ENCODE measurements around the gene TCF7L1. TPM values are rescaled to one million over a fixed set of nuclear protein-coding genes. Genes with fewer than 3 reads are reported as not detected.
"Not testable (repeated sequence)": the region's sequence is repeated elsewhere in the genome, so short reads cannot be mapped to it uniquely, and the experiment has no call there.

TCF7L1 gene
- total RNA-seq, 1 experiment from 2014 or later, result 30.4 TPM

- no peak overlapping the region for H3K4me3 ChIP-seq (ENCODE audit: low read depth in 2 of 2, low read length in 2 of 2)
- CTCF ChIA-PET, result no interaction called here
- no peaks in the 10 kb centered on the region for H3K36me3 ChIP-seq (ENCODE audit: control insufficient read depth, insufficient read depth, low read length)
- ATAC-seq (no peak), DNase-seq (ENCODE audit: low read depth, low spot score) (no peak)
- in situ Hi-C loops (cut with HindIII; ENCODE audit: low pct_unique_long_range_greater_than_20kb, low sequenced_read_pairs) (no loop called here), intact Hi-C loops (cut with micrococcal nuclease; ENCODE audit: unreplicated experiment) (no loop called here)
- no TSS peak for BruUV-seq (replicated peaks)
- H3K4me1 ChIP-seq (ENCODE audit: control insufficient read depth, insufficient read depth, low read length), result no peaks in the 10 kb centered on the region
- H3K9me3 ChIP-seq (ENCODE audit: control insufficient read depth, insufficient read depth, low read depth, low read length), result no peaks in the 10 kb centered on the region
- POLR2A ChIA-PET, result no interaction called here
- H3K27ac ChIP-seq (ENCODE audit: low read length), result no peak overlapping the region
- no peaks in the 10 kb centered on the region for H3K27me3 ChIP-seq (ENCODE audit: control insufficient read depth, insufficient read depth, low read length)
- TF ChIP-seq SIN3A (IDR thresholded peaks at IDR 0.05; ENCODE audit: borderline replicate concordance, insufficient read depth, low read depth, low read length), result no peak
- no peak for TF ChIP-seq TCF7L2 (IDR thresholded peaks at IDR 0.05; ENCODE audit: low read depth, low read length)
- TF ChIP-seq, protein P1, sequence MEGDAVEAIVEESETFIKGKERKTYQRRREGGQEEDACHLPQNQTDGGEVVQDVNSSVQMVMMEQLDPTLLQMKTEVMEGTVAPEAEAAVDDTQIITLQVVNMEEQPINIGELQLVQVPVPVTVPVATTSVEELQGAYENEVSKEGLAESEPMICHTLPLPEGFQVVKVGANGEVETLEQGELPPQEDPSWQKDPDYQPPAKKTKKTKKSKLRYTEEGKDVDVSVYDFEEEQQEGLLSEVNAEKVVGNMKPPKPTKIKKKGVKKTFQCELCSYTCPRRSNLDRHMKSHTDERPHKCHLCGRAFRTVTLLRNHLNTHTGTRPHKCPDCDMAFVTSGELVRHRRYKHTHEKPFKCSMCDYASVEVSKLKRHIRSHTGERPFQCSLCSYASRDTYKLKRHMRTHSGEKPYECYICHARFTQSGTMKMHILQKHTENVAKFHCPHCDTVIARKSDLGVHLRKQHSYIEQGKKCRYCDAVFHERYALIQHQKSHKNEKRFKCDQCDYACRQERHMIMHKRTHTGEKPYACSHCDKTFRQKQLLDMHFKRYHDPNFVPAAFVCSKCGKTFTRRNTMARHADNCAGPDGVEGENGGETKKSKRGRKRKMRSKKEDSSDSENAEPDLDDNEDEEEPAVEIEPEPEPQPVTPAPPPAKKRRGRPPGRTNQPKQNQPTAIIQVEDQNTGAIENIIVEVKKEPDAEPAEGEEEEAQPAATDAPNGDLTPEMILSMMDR (IDR thresholded peaks at IDR 0.05), result no peak
- no peak for TF ChIP-seq POLR2AphosphoS5 (IDR thresholded peaks at IDR 0.05; ENCODE audit: low read depth, low read length)
- TF ChIP-seq, protein P2, sequence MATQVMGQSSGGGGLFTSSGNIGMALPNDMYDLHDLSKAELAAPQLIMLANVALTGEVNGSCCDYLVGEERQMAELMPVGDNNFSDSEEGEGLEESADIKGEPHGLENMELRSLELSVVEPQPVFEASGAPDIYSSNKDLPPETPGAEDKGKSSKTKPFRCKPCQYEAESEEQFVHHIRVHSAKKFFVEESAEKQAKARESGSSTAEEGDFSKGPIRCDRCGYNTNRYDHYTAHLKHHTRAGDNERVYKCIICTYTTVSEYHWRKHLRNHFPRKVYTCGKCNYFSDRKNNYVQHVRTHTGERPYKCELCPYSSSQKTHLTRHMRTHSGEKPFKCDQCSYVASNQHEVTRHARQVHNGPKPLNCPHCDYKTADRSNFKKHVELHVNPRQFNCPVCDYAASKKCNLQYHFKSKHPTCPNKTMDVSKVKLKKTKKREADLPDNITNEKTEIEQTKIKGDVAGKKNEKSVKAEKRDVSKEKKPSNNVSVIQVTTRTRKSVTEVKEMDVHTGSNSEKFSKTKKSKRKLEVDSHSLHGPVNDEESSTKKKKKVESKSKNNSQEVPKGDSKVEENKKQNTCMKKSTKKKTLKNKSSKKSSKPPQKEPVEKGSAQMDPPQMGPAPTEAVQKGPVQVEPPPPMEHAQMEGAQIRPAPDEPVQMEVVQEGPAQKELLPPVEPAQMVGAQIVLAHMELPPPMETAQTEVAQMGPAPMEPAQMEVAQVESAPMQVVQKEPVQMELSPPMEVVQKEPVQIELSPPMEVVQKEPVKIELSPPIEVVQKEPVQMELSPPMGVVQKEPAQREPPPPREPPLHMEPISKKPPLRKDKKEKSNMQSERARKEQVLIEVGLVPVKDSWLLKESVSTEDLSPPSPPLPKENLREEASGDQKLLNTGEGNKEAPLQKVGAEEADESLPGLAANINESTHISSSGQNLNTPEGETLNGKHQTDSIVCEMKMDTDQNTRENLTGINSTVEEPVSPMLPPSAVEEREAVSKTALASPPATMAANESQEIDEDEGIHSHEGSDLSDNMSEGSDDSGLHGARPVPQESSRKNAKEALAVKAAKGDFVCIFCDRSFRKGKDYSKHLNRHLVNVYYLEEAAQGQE (IDR thresholded peaks at IDR 0.05; ENCODE audit: insufficient read depth in 1 of 2, low read depth in 2 of 2, low read length in 1 of 2), result no peak
Measured at GRCh38 chr2:85120363-85120762, 12.8 kb upstream of the TCF7L1 start.

GRCh38 chr2:85126462-85126861 is 6.7 kb upstream of the TCF7L1 start:
- H3K36me3 ChIP-seq (ENCODE audit: control insufficient read depth, insufficient read depth, low read length); in situ Hi-C loops (cut with HindIII; ENCODE audit: low pct_unique_long_range_greater_than_20kb, low sequenced_read_pairs); CTCF ChIA-PET; H3K9me3 ChIP-seq (ENCODE audit: control insufficient read depth, insufficient read depth, low read depth, low read length); H3K27me3 ChIP-seq (ENCODE audit: control insufficient read depth, insufficient read depth, low read length); ATAC-seq; DNase-seq (ENCODE audit: low read depth, low spot score); H3K4me1 ChIP-seq (ENCODE audit: control insufficient read depth, insufficient read depth, low read length); intact Hi-C loops (cut with micrococcal nuclease; ENCODE audit: unreplicated experiment); H3K27ac ChIP-seq (ENCODE audit: low read length); POLR2A ChIA-PET; BruUV-seq (replicated peaks); H3K4me3 ChIP-seq (ENCODE audit: low read depth in 2 of 2, low read length in 2 of 2): not testable (repeated sequence)

GRCh38 chr2:85129861-85130260 is 3.3 kb upstream of the TCF7L1 start:
- BruUV-seq (replicated peaks), result no TSS peak
- in situ Hi-C loops (cut with HindIII; ENCODE audit: low pct_unique_long_range_greater_than_20kb, low sequenced_read_pairs) (no loop called here), intact Hi-C loops (cut with micrococcal nuclease; ENCODE audit: unreplicated experiment) (loop anchor here (5.0 kb wide), 1 partner anchor 157 kb away; no protein-coding TSS in a partner anchor)
- no peak overlapping the region for H3K4me3 ChIP-seq (ENCODE audit: low read depth in 2 of 2, low read length in 2 of 2)
- CTCF ChIA-PET, result interaction anchor here (0.6 to 0.7 kb wide), 2 partner anchors 141 to 151 kb away, joined by 3 to 6 read pairs; no protein-coding TSS in a partner anchor
- no peaks in the 10 kb centered on the region for H3K36me3 ChIP-seq (ENCODE audit: control insufficient read depth, insufficient read depth, low read length)
- no peak overlapping the region for H3K27ac ChIP-seq (ENCODE audit: low read length)
- H3K9me3 ChIP-seq (ENCODE audit: control insufficient read depth, insufficient read depth, low read depth, low read length), result no peaks in the 10 kb centered on the region
- ATAC-seq, result no peak
- POLR2A ChIA-PET, result interaction anchor here (0.6 kb wide), 1 partner anchor 88 kb away, joined by 6 read pairs; no protein-coding TSS in a partner anchor
- TF ChIP-seq SIN3A (IDR thresholded peaks at IDR 0.05; ENCODE audit: borderline replicate concordance, insufficient read depth, low read depth, low read length) (no peak), POLR2AphosphoS5 (IDR thresholded peaks at IDR 0.05; ENCODE audit: low read depth, low read length) (no peak), TCF7L2 (IDR thresholded peaks at IDR 0.05; ENCODE audit: low read depth, low read length) (no peak)
- TF ChIP-seq, protein P1 (IDR thresholded peaks at IDR 0.05), result no peak
- TF ChIP-seq, protein P2 (IDR thresholded peaks at IDR 0.05; ENCODE audit: insufficient read depth in 1 of 2, low read depth in 2 of 2, low read length in 1 of 2), result no peak
- no peak for DNase-seq (ENCODE audit: low read depth, low spot score)
- H3K4me1 ChIP-seq (ENCODE audit: control insufficient read depth, insufficient read depth, low read length), result peaks cover 10% of the 10 kb centered on the region
- no peaks in the 10 kb centered on the region for H3K27me3 ChIP-seq (ENCODE audit: control insufficient read depth, insufficient read depth, low read length)

Data from Panc1 (cell line).